Endothelial cell of umbilical vein (primary cell): ENCODE results near the gene ENKD1. TPM values are rescaled to one million over a fixed set of nuclear protein-coding genes. Genes with fewer than 3 reads are reported as not detected.
A peak's percentile ranks its signal among the peaks of the same experiment; 100 is the strongest.

Experiments
- BruUV-seq: library from RNA; stranded (reverse); fragments of 400-500 nt; replicated peaks from 2 replicates; lab custom pipeline; 2021; lab: Mats Ljungman, UMichigan
- CTCF ChIA-PET: fragments of 300-600, 350-600 bp; sonication (Branson Sonifier 250); formaldehyde crosslinking; loops from one replicate; lab custom pipeline; 2021; ENCODE audit warnings: antibody characterized with exemption, inconsistent platforms; lab: Charles Lee
- POLR2A ChIA-PET: fragments of 300-600, 350-600 bp; sonication (Branson Sonifier 250); formaldehyde crosslinking; loops from one replicate; lab custom pipeline; 2021; ENCODE audit warnings: antibody characterized with exemption, inconsistent platforms; lab: Charles Lee
- DNase-seq: peaks from one replicate; pipeline ENCODE4 v3.0.0-alpha.2; 2011; ENCODE audit warnings: low read depth, low spot score
- FAIRE-seq: peaks from 2 replicates; lab custom pipeline; 2011; peaks lifted over from hg19 to GRCh38; lab: Jason Lieb, UNC
- H2AFZ ChIP-seq: 2 replicates; pipeline ENCODE4 v1.6.0; 2012; ENCODE audit warnings: low read depth, low read length, control low read depth, inconsistent platforms
- H3K27ac ChIP-seq: 2 replicates; pipeline ENCODE4 v1.5.1; 2011; ENCODE audit warnings: low read depth, mild to moderate bottlenecking, control low read depth, low read length, moderate library complexity; ENCODE audit not compliant: insufficient read depth
- H3K27me3 ChIP-seq, 2 experiments: 2 replicates each; pipeline versions ENCODE4 v1.6.0 to v1.6.1; 2011; ENCODE audit warnings: low read length in 2 of 2, mixed read lengths in 1 of 2; ENCODE audit not compliant: control insufficient read depth in 2 of 2, insufficient read depth in 2 of 2
- H3K36me3 ChIP-seq, 2 experiments: 2 replicates in 1 of 2; 3 replicates in 1 of 2; pipeline ENCODE4 v1.5.1; 2011; ENCODE audit warnings: low read length in 2 of 2, mild to moderate bottlenecking in 1 of 2, moderate library complexity in 1 of 2; ENCODE audit not compliant: control insufficient read depth in 2 of 2, insufficient read depth in 2 of 2; ENCODE audit errors: extremely low read depth in 1 of 2
- H3K4me1 ChIP-seq: 3 replicates; pipeline ENCODE4 v1.5.1; 2011; ENCODE audit warnings: mild to moderate bottlenecking, low read length; ENCODE audit not compliant: control insufficient read depth, insufficient read depth; ENCODE audit errors: extremely low read depth
- H3K4me2 ChIP-seq: 2 replicates; pipeline ENCODE4 v1.6.1; 2011; ENCODE audit warnings: low read length, control low read depth, mixed read lengths; ENCODE audit not compliant: insufficient read depth
- H3K4me3 ChIP-seq, 3 experiments: fragments of 200-600 bp in 1 of 3; sonication (generic), shearing (Covaris generic) in 1 of 3; replicated peaks in 1 of 3; 2 replicates each; pipeline ENCODE4 v1.5.1; 2011 to 2016; ENCODE audit warnings: control low read depth in 3 of 3, low read length in 3 of 3, mild to moderate bottlenecking in 2 of 3, inconsistent platforms in 1 of 3, low read depth in 1 of 3, moderate library complexity in 1 of 3; ENCODE audit not compliant: insufficient read depth in 1 of 3
- H3K79me2 ChIP-seq: 2 replicates; pipeline ENCODE4 v1.6.0; 2012; ENCODE audit warnings: low read length, inconsistent platforms; ENCODE audit not compliant: control insufficient read depth, insufficient read depth
- H3K9ac ChIP-seq: replicated peaks from 2 replicates; pipeline ENCODE3; 2011; ENCODE audit warnings: low read length, control low read depth; ENCODE audit not compliant: insufficient read depth; ENCODE audit errors: extremely low read depth
- H3K9me1 ChIP-seq: replicated peaks from 3 replicates; pipeline ENCODE4 v1.6.0; 2011; ENCODE audit warnings: mild to moderate bottlenecking, low read length; ENCODE audit not compliant: control insufficient read depth, insufficient read depth; ENCODE audit errors: extremely low read depth
- H3K9me3 ChIP-seq: replicated peaks from 2 replicates; pipeline ENCODE4 v1.5.1; 2012; ENCODE audit warnings: low read length, inconsistent platforms; ENCODE audit not compliant: control insufficient read depth, insufficient read depth
- H4K20me1 ChIP-seq: replicated peaks from 2 replicates; pipeline ENCODE3; 2011; ENCODE audit warnings: mild to moderate bottlenecking, low read length; ENCODE audit not compliant: control insufficient read depth, insufficient read depth; ENCODE audit errors: extremely low read depth
- CTCF ChIP-seq, 2 donors: IDR thresholded peaks; 1 replicate in 1 of 2; 2 replicates in 1 of 2; pipeline ENCODE4 v1.5.1; 2011; ENCODE audit warnings: low read length in 2 of 2, mild to moderate bottlenecking in 2 of 2, moderate library complexity in 2 of 2, control low read depth in 1 of 2, inconsistent platforms in 1 of 2, low read depth in 1 of 2; ENCODE audit not compliant: insufficient read depth in 1 of 2; ENCODE audit errors: extremely low read depth in 1 of 2
- EZH2 ChIP-seq: IDR thresholded peaks from 2 replicates; pipeline ENCODE4 v1.6.1; 2012; ENCODE audit warnings: borderline replicate concordance, low read depth, mild to moderate bottlenecking, moderate library complexity, low read length, inconsistent platforms; ENCODE audit not compliant: severe bottlenecking
- FOS ChIP-seq: IDR thresholded peaks from 2 replicates; pipeline ENCODE4 v1.6.1; 2011; ENCODE audit warnings: mild to moderate bottlenecking, low read length, moderate library complexity, borderline replicate concordance; ENCODE audit not compliant: insufficient read depth
- GATA2 ChIP-seq: IDR thresholded peaks from 2 replicates; pipeline ENCODE4 v1.7.0; 2011; ENCODE audit warnings: low read depth, mild to moderate bottlenecking, moderate library complexity, mixed read lengths, low read length; ENCODE audit not compliant: insufficient read length, insufficient read depth
- JUN ChIP-seq: IDR thresholded peaks from 2 replicates; pipeline ENCODE4 v1.6.1; 2011; ENCODE audit warnings: borderline replicate concordance, low read depth; ENCODE audit not compliant: insufficient read length, insufficient read depth
- MYC ChIP-seq: IDR thresholded peaks from one replicate; pipeline ENCODE4 v1.6.1; 2011; ENCODE audit warnings: mild to moderate bottlenecking, low read depth, low read length
- POLR2A ChIP-seq: IDR thresholded peaks from 2 replicates; pipeline ENCODE4 v1.6.1; 2012; ENCODE audit warnings: low read depth, mild to moderate bottlenecking, control low read depth, low read length
- POLR2AphosphoS5 ChIP-seq: IDR thresholded peaks from 2 replicates; pipeline ENCODE4 v1.6.1; 2012; ENCODE audit warnings: low read depth, mild to moderate bottlenecking, control low read depth, low read length, moderate library complexity; ENCODE audit not compliant: insufficient read depth
- dilution Hi-C: fragments of 300-500 bp; cut with MboI; formaldehyde crosslinking; loops from one replicate; pipeline ENCODE4 v1.15.0; 2019; ENCODE audit warnings: low sequenced_read_pairs; ENCODE audit not compliant: extremely low pct_ligation_motif_present
- intact Hi-C: fragments of 100-400 bp; cut with micrococcal nuclease; formaldehyde crosslinking; loops from one replicate; pipeline ENCODE4 v1.10.0; 2022
- polyA plus RNA-seq, 4 experiments: library from polyadenylated mRNA; depleted of rRNA in 3 of 4; stranded (reverse) in 3 of 4; unstranded in 1 of 4; fragments of >200 nt; gene quantifications; 2 replicates each; pipeline versions ENCODE4 v1.2.1 to v1.2.3, GENCODE V29; 2011 to 2012; ENCODE audit warnings: missing spikeins in 1 of 4
- total RNA-seq: library from RNA; stranded (reverse); gene quantifications from 2 replicates; pipeline ENCODE4 v1.2.3, GENCODE V29; 2021
- TF ChIP-seq, protein P1 (sequence below): IDR thresholded peaks from 2 replicates; pipeline ENCODE4 v1.6.1; 2011; ENCODE audit not compliant: insufficient read depth, insufficient read length

The ENKD1 gene
- total and polyA plus RNA-seq, 2 donors (not counting 3 experiments of a cell fraction or from before 2014, with no cell fraction given), result 16.7 to 17.3 TPM

DNA sequence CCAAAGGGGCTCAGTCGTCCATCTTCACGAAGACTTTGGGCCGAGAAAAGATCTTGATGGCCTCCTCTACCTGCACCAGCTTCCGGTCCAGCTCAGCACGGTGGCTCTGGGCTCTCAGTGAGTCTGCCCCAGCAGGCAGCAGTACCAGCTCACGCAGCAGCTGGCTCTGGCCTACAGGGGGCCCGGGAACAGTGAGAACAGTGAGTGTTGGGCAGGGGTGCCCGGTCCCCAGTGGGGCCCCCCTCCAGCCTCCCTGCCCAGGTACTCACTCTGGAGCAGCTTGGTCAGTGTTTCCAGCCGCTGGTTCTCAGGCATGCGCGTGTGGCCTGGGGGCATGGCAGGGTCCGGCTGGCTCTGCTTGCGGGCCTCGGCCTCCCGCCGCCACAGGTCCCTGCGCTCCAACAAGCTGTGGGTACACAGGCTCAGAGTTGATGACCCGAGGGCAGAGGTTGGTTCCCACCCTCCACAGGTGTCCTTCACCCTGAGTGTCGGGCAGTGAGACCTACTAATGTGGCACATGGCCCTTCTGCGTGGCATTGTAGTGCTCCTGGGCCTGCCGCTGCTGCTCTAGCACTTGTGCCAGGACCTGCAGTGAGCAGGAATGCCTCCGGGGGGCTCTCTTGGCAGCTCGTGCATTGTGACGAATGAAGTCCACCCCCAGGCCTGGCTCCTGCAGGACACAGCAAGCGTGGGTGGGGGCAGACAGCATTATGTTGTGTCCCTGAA lies 3.2 kb downstream of the ENKD1 start:
- intact Hi-C loops, result no loop called here
- no peak for FAIRE-seq
- no TSS peak for BruUV-seq
- TF ChIP-seq CTCF (IDR thresholded peaks at IDR 0.05; ENCODE audit: extremely low read depth in 1 of 2, insufficient read depth in 1 of 2, low read depth in 1 of 2, low read length in 2 of 2), result peak in 1 of 2 donors; percentile 55
- no peak for TF ChIP-seq EZH2
- peak; percentile 19 for TF ChIP-seq POLR2A
- no peaks in the 10 kb centered on the region for H3K79me2 ChIP-seq
- no peak overlapping the region for H3K4me3 ChIP-seq
- ChIA-PET CTCF (interaction anchor here (0.6 to 12.7 kb wide), 6 partner anchors 10 to 142 kb away, joined by 3 to 163 read pairs (median 4); partner anchors contain the start of gene CARMIL2), POLR2A (interaction anchor here (0.6 kb wide), 1 partner anchor 120 kb away, joined by 3 read pairs; no protein-coding TSS in a partner anchor)
- H2AFZ ChIP-seq, result no peak overlapping the region
- no peak overlapping the region for H3K9ac ChIP-seq
- peaks cover 24% of the 10 kb centered on the region for H3K4me1 ChIP-seq
- dilution Hi-C loops, result no loop called here
- no peak overlapping the region for H3K4me2 ChIP-seq
- no peak overlapping the region for H3K27ac ChIP-seq
- H3K9me1 ChIP-seq, result no peaks in the 10 kb centered on the region
- H3K27me3 ChIP-seq, result no peaks in the 10 kb centered on the region
- H4K20me1 ChIP-seq, result no peaks in the 10 kb centered on the region
- no peaks in the 10 kb centered on the region for H3K9me3 ChIP-seq
- H3K36me3 ChIP-seq, result peaks cover 0 to 6% of the 10 kb centered on the region in 2 experiments
- DNase-seq, result no peak

DNA sequence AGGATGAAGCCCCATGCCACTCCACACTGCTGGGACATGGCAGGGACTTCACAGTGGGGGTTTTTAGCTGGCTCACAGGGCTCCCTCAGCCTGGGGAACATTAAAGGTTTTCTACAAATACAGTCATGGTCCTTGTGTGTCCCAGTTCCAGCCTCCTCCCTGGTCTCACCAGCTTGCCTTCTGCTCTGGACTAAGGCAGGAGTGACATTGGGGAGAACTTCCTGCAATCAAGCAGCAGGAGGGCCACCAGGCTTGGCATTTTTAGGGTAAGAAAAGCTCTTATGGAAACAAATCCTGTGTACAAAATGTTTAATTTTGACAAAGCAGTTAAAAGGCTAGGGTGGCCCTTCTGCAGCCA lies 3.9 kb downstream of the ENKD1 start:
- peaks cover 0 to 6% of the 10 kb centered on the region in 2 experiments for H3K36me3 ChIP-seq
- H3K9me3 ChIP-seq, result no peaks in the 10 kb centered on the region
- no peaks in the 10 kb centered on the region for H3K27me3 ChIP-seq
- H3K4me1 ChIP-seq, result peaks cover 23% of the 10 kb centered on the region
- TF ChIP-seq CTCF (IDR thresholded peaks at IDR 0.05; ENCODE audit: extremely low read depth in 1 of 2, insufficient read depth in 1 of 2, low read depth in 1 of 2, low read length in 2 of 2) (no peak), FOS (no peak), POLR2A (no peak), EZH2 (no peak), POLR2AphosphoS5 (no peak), MYC (no peak), JUN (no peak), GATA2 (no peak)
- TF ChIP-seq, protein P1, sequence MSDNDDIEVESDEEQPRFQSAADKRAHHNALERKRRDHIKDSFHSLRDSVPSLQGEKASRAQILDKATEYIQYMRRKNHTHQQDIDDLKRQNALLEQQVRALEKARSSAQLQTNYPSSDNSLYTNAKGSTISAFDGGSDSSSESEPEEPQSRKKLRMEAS, result no peak
- no TSS peak for BruUV-seq
- H2AFZ ChIP-seq, result no peak overlapping the region
- FAIRE-seq, result no peak
- POLR2A ChIA-PET, result no interaction called here
- H3K9ac ChIP-seq, result no peak overlapping the region
- no peaks in the 10 kb centered on the region for H3K9me1 ChIP-seq
- H3K79me2 ChIP-seq, result no peaks in the 10 kb centered on the region
- no peaks in the 10 kb centered on the region for H4K20me1 ChIP-seq
- no peak overlapping the region for H3K4me3 ChIP-seq
- H3K27ac ChIP-seq, result no peak overlapping the region
- dilution Hi-C loops, result no loop called here
- CTCF ChIA-PET, result interaction anchor here (1.3 to 12.7 kb wide), 2 partner anchors 116 to 141 kb away, joined by 4 to 163 read pairs; no protein-coding TSS in a partner anchor
- DNase-seq, result no peak
- H3K4me2 ChIP-seq, result no peak overlapping the region
- intact Hi-C loops, result no loop called here
